Astrocyte of the spinal cord (primary cell): Measurements from ENCODE around the gene UBE3B.

Experiments
- DNase-seq: peaks from one replicate; pipeline ENCODE4 v3.0.0; 2011; ENCODE audit warnings: low read depth, low spot score
- H3K4me3 ChIP-seq: 2 replicates; pipeline ENCODE4 v1.5.1; 2011; ENCODE audit warnings: low read depth, mild to moderate bottlenecking, low read length, moderate library complexity
- CTCF ChIP-seq: IDR thresholded peaks from 2 replicates; pipeline ENCODE4 v1.5.1; 2012; ENCODE audit warnings: low read depth, mild to moderate bottlenecking, low read length, inconsistent platforms
- in situ Hi-C: cut with HindIII; loops from 2 replicates; pipeline ENCODE4 v1.10.0; 2017; ENCODE audit warnings: low sequenced_read_pairs

Gene UBE3B

GRCh38 chr12:109493090-109493489 lies 15.7 kb downstream of the UBE3B start:
- no peak for DNase-seq
- in situ Hi-C loops, result no loop called here
- TF ChIP-seq CTCF, result no peak
- H3K4me3 ChIP-seq, result no peak overlapping the region

- no peak overlapping the region for H3K4me3 ChIP-seq
- in situ Hi-C loops, result no loop called here
- TF ChIP-seq CTCF, result no peak
- DNase-seq, result no peak
Observed at GRCh38 chr12:109493938-109494337, 16.5 kb downstream of the UBE3B start.

GRCh38 chr12:109494348-109494881 lies 17.0 kb downstream of the UBE3B start:
- TF ChIP-seq CTCF, result no peak
- in situ Hi-C loops, result no loop called here
- no peak for DNase-seq
- H3K4me3 ChIP-seq, result no peak overlapping the region

- no peak for DNase-seq
- in situ Hi-C loops, result no loop called here
- TF ChIP-seq CTCF, result no peak
- no peak overlapping the region for H3K4me3 ChIP-seq
Observed at GRCh38 chr12:109495012-109495411, 17.6 kb downstream of the UBE3B start.

GRCh38 chr12:109496306-109496705 lies 18.9 kb downstream of the UBE3B start:
- H3K4me3 ChIP-seq, result no peak overlapping the region
- no peak for DNase-seq
- TF ChIP-seq CTCF, result no peak
- in situ Hi-C loops, result no loop called here

- in situ Hi-C loops, result no loop called here
- TF ChIP-seq CTCF, result no peak
- H3K4me3 ChIP-seq, result no peak overlapping the region
- peak; percentile 73 for DNase-seq
Observed at GRCh38 chr12:109497675-109498074, 20.2 kb downstream of the UBE3B start.
